ENCODE measurements around the gene ACTG2.
"Not testable (repeated sequence)": the region's sequence is repeated elsewhere in the genome, so short reads cannot be mapped to it uniquely, and the experiment has no call there.

ACTG2 gene

DNA sequence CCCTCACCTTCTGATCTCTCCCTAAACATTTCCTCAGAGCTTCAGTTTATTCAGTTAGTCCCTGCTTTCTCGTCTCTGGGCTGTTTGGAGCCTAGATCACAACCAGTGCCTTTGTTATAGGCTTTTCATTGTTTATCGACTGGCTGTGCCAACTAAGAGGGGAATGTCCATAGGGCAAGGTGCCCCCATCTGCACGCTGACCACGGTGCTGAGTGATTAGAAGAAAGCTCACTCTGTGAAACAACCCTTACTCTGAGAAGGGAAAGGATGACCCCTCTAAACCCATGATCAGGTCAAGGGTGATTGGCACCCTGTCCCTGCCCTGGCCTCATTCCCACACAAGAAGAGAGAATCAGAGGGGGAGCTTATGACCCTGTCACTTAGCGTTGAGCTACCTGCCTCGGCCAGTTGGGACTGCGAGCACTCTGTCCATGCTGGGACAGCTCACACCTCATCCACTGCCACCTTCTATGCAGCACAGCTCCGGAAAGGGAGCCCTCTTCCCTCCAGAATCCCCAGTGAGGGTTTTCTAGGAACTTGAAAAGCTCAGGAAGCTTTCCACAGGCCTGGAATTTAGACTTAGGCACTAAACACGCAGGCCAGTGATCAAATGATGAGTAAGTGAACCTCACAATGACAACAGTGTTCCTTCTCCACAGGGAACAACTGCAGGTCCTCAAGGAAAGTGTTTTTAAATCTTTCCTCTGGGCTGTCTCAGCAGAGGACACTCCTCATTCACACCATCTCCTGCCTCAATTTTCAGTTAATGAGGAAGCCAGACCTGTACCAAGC lies 2.3 kb upstream of the ACTG2 start:
- in situ Hi-C loops (cut with MboI; ENCODE audit: low pct_unique_long_range_greater_than_20kb, low sequenced_read_pairs): no loop called here
- DNase-seq: no peak

DNA sequence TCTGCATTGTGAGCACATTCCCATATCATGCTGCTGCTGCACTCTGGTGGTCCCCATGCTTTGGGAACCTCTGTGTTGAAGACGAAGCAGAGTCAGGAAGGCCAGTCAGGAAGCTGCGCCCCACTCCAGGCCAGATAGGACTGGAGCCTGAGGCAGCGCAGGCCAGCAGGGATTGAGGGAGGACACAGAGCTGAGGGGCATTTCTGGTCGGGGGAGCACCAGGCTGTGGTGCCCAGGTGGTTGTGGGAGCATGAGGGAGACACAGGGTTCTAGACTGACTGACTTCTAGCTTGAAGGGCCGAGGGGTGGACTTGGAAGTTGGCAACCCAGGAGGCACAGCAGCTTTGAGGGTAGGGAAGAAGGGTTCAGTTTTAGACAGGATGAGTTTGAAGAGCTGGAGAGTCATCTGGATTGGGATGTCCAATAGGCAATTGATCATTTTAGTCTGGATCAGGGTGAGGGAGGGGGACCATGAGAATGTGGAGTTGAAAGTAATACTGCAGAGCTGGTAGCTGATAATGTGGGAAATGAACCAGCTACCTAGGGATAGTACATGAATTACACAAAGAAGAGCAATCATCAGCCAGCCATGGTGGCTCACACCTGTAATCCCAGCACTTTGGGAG lies 1.4 kb upstream of the ACTG2 start:
- in situ Hi-C loops (cut with MboI; ENCODE audit: low pct_unique_long_range_greater_than_20kb, low sequenced_read_pairs): no loop called here

DNA sequence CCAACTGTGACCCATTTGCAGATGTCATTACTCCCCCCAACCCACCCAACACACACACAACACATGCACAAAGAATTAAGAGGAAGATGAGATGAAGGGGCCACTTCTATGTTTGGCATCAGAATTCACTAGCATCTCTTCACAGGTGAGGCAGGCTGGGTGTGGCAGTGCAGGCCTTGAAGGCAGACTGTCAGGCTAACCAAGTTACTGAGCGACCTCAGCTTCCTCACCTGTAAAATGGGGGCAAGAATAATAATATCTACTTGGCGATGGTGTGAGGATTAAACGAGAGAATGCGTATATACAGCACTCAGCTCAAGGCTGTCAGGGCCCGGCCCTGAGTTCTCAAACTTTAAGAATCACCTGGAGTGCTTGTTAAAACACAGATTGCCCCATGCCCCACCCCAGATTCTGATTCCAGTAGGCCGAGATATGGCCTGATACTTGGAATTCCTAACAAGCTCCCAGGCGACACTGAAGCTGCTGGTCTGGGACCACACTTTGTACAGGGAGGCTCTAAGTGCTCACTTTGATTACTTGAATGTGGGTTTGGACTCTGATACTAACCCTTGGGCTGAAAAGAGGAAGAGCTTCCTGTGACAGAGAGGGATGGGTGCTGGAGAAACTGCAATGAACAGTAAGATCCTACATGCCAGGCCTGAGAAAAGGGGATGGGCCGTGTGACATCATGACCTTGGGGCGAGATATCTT lies 1.1 kb downstream of the ACTG2 start:
- in situ Hi-C loops (cut with MboI; ENCODE audit: low pct_unique_long_range_greater_than_20kb, low sequenced_read_pairs): no loop called here
- DNase-seq: no peak

More for the DNA sequence above, 1.4 kb upstream of the ACTG2 start:
- DNase-seq: no peak

DNA sequence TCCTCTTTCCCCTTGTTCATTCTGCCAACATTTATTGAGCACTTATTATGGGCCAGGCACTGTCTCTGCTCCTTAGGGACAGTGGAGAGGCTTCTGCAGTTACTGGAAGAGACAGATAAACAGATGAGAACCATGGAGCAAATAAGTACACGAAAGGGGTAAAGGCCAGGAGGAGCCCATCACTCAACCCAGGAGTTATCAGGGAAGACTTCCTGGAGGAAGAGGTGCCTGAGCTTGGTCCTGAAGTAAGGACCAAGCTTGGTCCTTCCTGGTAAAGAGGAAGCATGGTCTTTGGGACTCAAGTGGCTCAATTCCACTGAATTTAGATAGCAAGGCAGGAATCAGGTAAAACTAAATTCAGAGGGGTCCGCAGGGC lies 1.7 kb downstream of the ACTG2 start:
- no peak for DNase-seq
- in situ Hi-C loops (cut with MboI; ENCODE audit: low pct_unique_long_range_greater_than_20kb, low sequenced_read_pairs): no loop called here

DNA sequence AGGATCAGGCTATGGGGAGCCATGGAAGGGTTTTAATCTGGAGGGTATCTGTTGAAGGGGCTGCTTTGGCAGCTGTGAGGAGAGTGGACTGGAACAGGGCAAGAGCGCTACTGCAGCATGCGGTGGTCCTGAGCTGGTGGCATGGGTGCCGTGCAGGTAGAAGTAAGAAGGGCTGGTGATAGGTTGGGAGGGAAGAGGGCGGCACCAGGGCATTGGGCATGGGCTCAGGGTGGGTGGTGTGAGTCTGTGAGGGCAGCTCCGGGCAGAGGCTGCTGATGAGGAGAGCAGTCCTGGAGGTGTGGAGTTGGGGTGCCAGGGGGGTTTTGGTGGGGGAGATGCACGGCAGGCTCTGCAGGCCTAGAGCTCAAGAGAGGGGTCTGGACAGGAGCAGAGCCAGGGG lies 2.1 kb downstream of the ACTG2 start:
- in situ Hi-C loops (cut with MboI; ENCODE audit: low pct_unique_long_range_greater_than_20kb, low sequenced_read_pairs): no loop called here

DNA sequence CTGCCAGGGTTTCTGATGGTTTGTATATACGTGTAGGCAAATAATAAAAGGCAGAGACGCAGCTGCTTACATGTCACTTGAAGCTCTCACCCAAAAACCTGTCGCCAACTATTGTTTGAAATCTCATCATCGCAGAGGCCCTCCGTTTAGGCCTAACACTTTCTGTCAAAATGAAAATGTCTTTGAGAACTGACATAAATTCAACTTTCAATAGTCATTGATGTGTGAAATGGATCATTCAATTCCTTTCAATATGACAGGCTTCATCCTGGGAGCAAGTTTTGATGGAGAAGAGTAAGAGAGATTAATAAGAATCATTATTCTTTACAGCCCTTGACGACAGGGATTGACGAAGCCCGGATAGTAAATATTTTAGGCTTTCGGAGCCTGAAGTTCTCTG lies 2.7 kb downstream of the ACTG2 start:
- in situ Hi-C loops (cut with MboI; ENCODE audit: low pct_unique_long_range_greater_than_20kb, low sequenced_read_pairs): no loop called here

More for the DNA sequence above, 2.1 kb downstream of the ACTG2 start:
- DNase-seq: no peak

DNA sequence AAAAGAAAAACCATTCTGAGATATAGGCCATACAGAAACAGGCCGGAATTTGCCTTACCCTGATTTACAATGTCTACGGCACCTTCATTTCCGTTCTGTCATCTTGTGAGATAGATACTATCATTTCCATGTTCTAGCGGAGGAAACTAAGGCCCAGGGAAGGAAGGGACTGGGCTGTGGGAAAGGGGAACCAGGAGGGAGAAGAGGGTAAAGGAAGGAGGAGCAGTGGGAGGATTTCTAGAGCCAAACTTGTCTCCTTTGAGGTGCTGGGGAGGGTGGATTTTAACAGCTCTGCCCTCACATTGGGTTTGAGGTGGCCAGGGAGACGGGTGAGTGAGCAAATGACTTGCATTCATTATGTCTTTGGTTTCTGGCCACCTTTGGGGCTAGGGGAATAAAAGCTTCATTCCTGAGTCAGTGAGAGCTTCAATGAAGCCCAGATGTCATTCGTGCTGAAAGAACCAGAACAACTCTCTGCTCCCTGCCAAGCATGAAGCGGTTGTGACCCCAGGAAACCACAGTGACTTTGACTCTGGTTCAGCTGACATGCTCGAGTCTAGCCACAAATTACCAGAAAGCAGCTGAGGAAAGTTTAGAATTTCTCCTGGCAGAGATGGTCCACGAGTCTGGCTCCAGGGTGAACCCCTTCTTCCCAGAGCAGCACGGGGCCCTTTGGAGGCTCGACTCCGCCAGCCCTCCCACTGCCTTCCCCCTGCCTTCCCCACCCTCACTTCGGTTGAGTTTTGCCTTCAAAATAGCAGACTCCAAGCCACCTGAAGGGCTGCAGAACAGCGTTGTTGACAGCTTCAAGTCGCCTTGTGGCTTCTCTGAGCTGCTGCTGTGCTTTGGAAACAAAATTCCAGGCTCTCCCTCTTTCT lies 3.8 kb downstream of the ACTG2 start:
- in situ Hi-C loops (cut with MboI; ENCODE audit: low pct_unique_long_range_greater_than_20kb, low sequenced_read_pairs): no loop called here
- peak; percentile 32 for DNase-seq

More for the DNA sequence above, 2.7 kb downstream of the ACTG2 start:
- DNase-seq: no peak

DNA sequence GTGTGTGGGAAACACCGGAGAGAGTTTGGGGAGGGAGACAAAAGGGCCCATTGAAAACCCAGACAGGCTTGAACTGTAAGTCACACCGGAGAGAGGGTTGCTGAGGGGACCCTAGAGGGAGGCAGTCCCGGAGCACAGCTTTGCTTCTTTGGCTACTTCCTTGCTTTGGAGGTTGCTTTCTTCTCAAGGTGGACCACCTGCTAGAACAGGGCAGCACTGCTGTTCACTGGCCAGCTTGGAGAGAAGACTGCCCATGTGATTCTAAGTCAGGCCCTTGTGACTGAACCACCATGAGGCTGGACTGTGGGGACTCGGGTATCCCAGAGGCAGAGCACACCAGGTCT lies 4.4 kb downstream of the ACTG2 start:
- no peak for DNase-seq
- in situ Hi-C loops (cut with MboI; ENCODE audit: low pct_unique_long_range_greater_than_20kb, low sequenced_read_pairs): no loop called here

DNA sequence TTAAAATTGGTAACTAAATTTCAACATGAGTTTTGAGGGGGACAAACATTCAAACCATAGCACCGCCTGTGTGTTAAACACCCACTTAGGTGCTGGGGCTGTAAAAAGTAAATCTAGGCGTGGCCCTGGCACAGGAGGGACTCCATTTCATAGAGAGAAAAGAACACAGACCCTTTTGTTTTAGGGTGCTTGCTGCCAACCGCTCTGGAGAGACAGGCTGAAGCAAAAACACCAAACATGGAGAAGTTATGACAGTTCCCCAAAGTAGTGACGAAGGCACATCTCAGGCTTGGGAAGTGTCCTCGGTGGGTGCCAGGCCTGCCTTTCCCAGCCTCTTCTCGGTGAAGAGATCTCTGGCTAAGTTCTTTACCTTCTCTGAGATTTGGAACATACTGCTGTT lies 5.1 kb downstream of the ACTG2 start:
- in situ Hi-C loops (cut with MboI; ENCODE audit: low pct_unique_long_range_greater_than_20kb, low sequenced_read_pairs): no loop called here
- DNase-seq: no peak

DNA sequence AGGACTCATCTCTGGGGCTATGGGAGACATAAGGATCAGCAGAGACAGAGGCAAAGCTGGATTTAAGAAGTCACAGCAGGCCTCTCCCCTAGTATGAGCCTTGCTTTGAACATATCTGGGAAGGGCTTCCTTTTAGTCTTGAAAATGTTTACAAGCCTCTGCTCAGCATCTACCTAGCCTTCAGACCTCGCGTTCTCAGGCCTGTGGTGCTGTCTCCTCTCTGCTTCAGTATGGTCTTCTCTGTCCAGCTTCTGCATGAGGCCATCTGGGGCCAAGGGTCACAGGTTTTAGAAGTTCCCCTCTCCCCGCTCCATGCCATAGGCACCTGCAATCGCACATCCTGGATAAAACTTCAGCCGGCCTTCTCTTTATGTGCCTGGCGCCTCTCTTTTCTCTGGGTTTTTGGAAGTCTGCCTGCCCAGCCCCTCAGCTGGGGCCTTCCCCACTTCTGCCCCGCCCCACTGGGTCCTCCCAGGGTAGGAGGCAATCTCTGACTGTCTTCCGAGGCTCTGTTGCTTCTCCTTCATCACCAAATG lies 7.1 kb downstream of the ACTG2 start:
- in situ Hi-C loops (cut with MboI; ENCODE audit: low pct_unique_long_range_greater_than_20kb, low sequenced_read_pairs): no loop called here
- no peak for DNase-seq

DNA sequence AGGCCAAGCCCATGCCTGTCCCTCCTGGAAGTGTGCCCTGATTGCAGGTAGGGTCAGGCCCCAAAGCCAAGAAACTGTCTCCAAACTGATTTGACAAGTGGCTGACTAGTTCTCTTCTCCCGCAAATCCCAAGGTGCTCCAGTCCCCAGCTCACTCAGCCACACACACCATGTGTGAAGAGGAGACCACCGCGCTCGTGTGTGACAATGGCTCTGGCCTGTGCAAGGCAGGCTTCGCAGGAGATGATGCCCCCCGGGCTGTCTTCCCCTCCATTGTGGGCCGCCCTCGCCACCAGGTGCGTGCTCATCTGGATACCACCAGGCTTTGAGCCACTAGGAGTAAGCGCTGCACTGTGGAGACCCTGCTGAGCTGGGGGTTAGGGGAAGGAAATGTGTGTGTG lies 8.3 kb downstream of the ACTG2 start:
- DNase-seq: no peak
- in situ Hi-C loops (cut with MboI; ENCODE audit: low pct_unique_long_range_greater_than_20kb, low sequenced_read_pairs): no loop called here

DNA sequence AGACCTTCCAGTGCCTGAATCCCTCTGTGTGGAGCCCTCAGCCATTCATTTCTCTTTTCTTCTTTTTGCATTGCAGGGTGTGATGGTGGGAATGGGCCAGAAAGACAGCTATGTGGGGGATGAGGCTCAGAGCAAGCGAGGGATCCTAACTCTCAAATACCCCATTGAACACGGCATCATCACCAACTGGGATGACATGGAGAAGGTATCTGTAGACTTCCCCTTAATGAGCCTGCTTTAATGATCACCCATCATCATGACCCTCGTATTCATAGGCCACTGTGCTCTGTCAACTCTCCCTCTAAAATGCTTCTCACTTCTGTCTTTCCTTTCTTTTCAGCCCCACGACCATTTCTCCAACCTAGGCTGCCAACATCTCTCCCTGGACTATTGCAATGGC lies 9.5 kb downstream of the ACTG2 start:
- DNase-seq: no peak
- in situ Hi-C loops (cut with MboI; ENCODE audit: low pct_unique_long_range_greater_than_20kb, low sequenced_read_pairs): no loop called here

DNA sequence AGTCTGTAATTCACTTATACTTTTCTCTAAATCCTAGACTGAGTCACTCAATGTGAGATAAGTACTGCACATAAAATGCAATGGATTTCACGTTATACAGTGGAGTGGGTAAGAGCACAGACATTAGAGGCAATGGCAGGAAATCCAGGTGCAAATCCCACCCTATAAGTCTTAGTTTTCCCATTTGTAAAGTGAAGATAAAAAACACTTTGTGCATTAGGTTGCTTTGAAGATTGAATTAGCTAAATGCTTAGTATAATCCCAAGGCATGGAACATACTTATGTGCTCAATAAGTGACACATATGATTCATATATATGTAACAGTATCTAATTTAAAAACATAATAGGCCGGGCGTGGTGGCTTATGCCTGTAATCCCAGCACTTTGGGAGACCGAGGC lies 10.5 kb downstream of the ACTG2 start:
- in situ Hi-C loops (cut with MboI; ENCODE audit: low pct_unique_long_range_greater_than_20kb, low sequenced_read_pairs): no loop called here
- no peak for DNase-seq

DNA sequence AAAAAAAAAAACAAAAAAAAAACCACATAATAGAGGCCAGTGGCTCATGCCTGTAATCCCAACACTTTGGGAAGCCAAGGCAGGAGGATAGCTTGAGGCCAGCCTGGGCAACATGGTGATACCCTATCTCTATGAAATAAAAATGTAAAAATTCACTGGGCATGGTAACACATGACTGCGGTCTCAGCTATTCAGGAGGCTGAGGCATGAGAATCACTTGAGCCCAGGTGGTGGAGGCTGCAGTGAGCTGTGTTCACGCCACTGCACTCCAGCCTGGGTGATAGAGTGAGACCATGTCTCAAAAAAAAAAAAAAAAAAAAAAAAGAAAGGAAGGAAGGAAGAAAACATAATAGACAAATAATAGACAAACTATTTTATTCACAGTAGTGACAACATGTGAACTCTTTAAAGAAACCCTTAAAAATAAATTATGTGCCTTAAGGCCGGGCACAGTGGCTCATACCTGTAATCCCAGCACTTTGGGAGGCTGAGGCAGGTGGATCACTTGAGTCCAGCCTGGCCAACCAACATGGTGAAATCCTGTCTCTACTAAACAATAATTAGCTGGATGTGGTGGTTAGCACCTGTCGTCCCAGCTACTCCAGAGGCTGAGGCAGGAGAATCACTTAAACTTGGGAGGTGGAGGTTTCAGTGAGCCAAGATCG lies 11.3 kb downstream of the ACTG2 start:
- in situ Hi-C loops (cut with MboI; ENCODE audit: low pct_unique_long_range_greater_than_20kb, low sequenced_read_pairs); DNase-seq: not testable (repeated sequence)

DNA sequence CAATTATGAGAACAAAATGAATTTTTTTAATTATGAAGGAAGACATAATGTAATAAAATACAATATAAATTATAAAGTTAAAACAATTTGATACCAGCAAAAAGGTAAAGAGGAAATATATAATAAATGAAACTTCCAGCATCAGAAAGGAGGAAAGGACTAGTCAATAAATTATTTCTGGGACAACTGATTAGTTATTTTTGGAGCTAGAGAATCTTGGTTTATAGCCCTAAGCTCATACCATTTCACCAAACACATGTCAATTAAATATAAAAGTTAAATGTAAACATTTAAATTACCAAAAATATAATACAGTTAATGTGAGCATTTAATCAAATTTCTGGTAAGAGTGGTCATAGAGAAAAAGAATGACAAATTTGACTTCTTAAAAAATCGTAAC lies 12.1 kb downstream of the ACTG2 start:
- no peak for DNase-seq
- in situ Hi-C loops (cut with MboI; ENCODE audit: low pct_unique_long_range_greater_than_20kb, low sequenced_read_pairs): no loop called here

DNA sequence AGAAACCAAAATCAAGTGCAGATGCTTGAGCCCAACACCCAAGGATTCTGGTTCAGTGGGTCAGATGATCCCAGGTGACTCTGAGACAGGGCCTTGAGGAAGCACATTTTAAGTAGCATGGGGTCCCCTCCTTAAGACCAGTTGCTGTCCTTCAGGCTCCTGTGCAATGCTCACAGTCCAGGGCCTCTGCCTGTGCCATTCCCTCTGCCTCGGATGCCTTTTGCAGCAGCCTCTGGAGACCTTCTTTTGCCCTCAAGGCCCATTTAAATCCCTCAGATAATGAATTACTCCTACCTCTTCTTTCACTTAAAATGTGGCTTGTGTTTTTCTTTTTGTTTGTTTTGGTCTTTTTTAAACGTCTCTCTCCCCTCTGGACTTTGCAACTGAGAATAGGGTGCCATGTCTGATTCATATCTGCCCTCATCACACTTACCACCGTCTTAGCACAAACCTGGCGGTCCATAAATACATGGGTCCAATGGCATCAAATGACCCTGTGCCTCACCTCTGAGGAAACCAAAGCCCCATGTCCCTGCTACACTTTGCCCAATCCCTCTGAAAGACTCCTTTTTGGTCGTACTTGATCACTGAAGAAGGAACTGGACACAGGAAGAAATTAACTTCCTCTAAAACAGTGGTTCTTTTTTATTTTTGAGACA lies 14.2 kb downstream of the ACTG2 start:
- in situ Hi-C loops (cut with MboI; ENCODE audit: low pct_unique_long_range_greater_than_20kb, low sequenced_read_pairs): no loop called here
- no peak for DNase-seq

DNA sequence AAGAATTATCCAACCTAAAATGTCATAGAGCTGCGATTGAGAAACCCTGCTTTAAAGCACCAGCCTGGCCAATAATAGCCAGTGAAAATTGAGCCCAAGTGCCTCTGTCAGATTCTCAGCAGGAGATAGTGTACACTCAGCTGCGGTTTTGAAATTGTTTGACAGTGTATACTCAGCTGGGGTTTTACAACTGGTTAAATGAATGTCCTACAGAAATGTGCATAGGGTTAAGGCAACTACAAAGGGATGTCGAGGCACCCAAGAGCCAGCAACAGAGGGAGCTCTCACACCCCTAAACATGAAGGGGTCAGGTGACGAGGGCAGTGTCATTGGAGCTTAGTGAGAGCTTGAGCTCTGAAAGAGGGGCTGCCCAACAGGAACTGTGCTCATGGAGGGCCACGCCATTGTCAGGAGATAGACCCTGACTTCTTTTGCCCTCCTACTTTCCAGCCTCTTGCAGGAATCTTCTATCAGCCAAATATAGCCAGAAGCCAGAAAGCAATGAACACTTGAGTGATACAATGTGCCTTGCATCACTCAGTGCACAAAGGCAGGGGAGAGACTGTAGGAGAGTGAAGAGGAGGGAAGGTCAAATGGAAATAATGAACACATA lies 15.1 kb downstream of the ACTG2 start:
- in situ Hi-C loops (cut with MboI; ENCODE audit: low pct_unique_long_range_greater_than_20kb, low sequenced_read_pairs): no loop called here
- peak; percentile 42 for DNase-seq

Measured in KBM-7 (cell line).